Endothelial cell of umbilical vein (primary cell): ENCODE data around the gene SLMAP. TPM values are rescaled to one million over a fixed set of nuclear protein-coding genes. Genes with fewer than 3 reads are reported as not detected.

ENCODE experiments used
- BruUV-seq: library from RNA; stranded (reverse); fragments of 400-500 nt; replicated peaks from 2 replicates; lab custom pipeline; 2021; lab: Mats Ljungman, UMichigan
- CTCF ChIA-PET: fragments of 300-600, 350-600 bp; sonication (Branson Sonifier 250); formaldehyde crosslinking; loops from one replicate; lab custom pipeline; 2021; ENCODE audit warnings: antibody characterized with exemption, inconsistent platforms; lab: Charles Lee
- POLR2A ChIA-PET: fragments of 300-600, 350-600 bp; sonication (Branson Sonifier 250); formaldehyde crosslinking; loops from one replicate; lab custom pipeline; 2021; ENCODE audit warnings: antibody characterized with exemption, inconsistent platforms; lab: Charles Lee
- DNase-seq: peaks from one replicate; pipeline ENCODE4 v3.0.0-alpha.2; 2011; ENCODE audit warnings: low read depth, low spot score
- FAIRE-seq: peaks from 2 replicates; lab custom pipeline; 2011; peaks lifted over from hg19 to GRCh38; lab: Jason Lieb, UNC
- H2AFZ ChIP-seq: 2 replicates; pipeline ENCODE4 v1.6.0; 2012; ENCODE audit warnings: low read depth, low read length, control low read depth, inconsistent platforms
- H3K27ac ChIP-seq: 2 replicates; pipeline ENCODE4 v1.5.1; 2011; ENCODE audit warnings: low read depth, mild to moderate bottlenecking, control low read depth, low read length, moderate library complexity; ENCODE audit not compliant: insufficient read depth
- H3K27me3 ChIP-seq, 2 experiments: 2 replicates each; pipeline versions ENCODE4 v1.6.0 to v1.6.1; 2011; ENCODE audit warnings: low read length in 2 of 2, mixed read lengths in 1 of 2; ENCODE audit not compliant: control insufficient read depth in 2 of 2, insufficient read depth in 2 of 2
- H3K36me3 ChIP-seq, 2 experiments: 2 replicates in 1 of 2; 3 replicates in 1 of 2; pipeline ENCODE4 v1.5.1; 2011; ENCODE audit warnings: low read length in 2 of 2, mild to moderate bottlenecking in 1 of 2, moderate library complexity in 1 of 2; ENCODE audit not compliant: control insufficient read depth in 2 of 2, insufficient read depth in 2 of 2; ENCODE audit errors: extremely low read depth in 1 of 2
- H3K4me1 ChIP-seq: 3 replicates; pipeline ENCODE4 v1.5.1; 2011; ENCODE audit warnings: mild to moderate bottlenecking, low read length; ENCODE audit not compliant: control insufficient read depth, insufficient read depth; ENCODE audit errors: extremely low read depth
- H3K4me2 ChIP-seq: 2 replicates; pipeline ENCODE4 v1.6.1; 2011; ENCODE audit warnings: low read length, control low read depth, mixed read lengths; ENCODE audit not compliant: insufficient read depth
- H3K4me3 ChIP-seq, 3 experiments: fragments of 200-600 bp in 1 of 3; sonication (generic), shearing (Covaris generic) in 1 of 3; replicated peaks in 1 of 3; 2 replicates each; pipeline ENCODE4 v1.5.1; 2011 to 2016; ENCODE audit warnings: control low read depth in 3 of 3, low read length in 3 of 3, mild to moderate bottlenecking in 2 of 3, inconsistent platforms in 1 of 3, low read depth in 1 of 3, moderate library complexity in 1 of 3; ENCODE audit not compliant: insufficient read depth in 1 of 3
- H3K79me2 ChIP-seq: 2 replicates; pipeline ENCODE4 v1.6.0; 2012; ENCODE audit warnings: low read length, inconsistent platforms; ENCODE audit not compliant: control insufficient read depth, insufficient read depth
- H3K9ac ChIP-seq: replicated peaks from 2 replicates; pipeline ENCODE3; 2011; ENCODE audit warnings: low read length, control low read depth; ENCODE audit not compliant: insufficient read depth; ENCODE audit errors: extremely low read depth
- H3K9me1 ChIP-seq: replicated peaks from 3 replicates; pipeline ENCODE4 v1.6.0; 2011; ENCODE audit warnings: mild to moderate bottlenecking, low read length; ENCODE audit not compliant: control insufficient read depth, insufficient read depth; ENCODE audit errors: extremely low read depth
- H3K9me3 ChIP-seq: replicated peaks from 2 replicates; pipeline ENCODE4 v1.5.1; 2012; ENCODE audit warnings: low read length, inconsistent platforms; ENCODE audit not compliant: control insufficient read depth, insufficient read depth
- H4K20me1 ChIP-seq: replicated peaks from 2 replicates; pipeline ENCODE3; 2011; ENCODE audit warnings: mild to moderate bottlenecking, low read length; ENCODE audit not compliant: control insufficient read depth, insufficient read depth; ENCODE audit errors: extremely low read depth
- FOS ChIP-seq: IDR thresholded peaks from 2 replicates; pipeline ENCODE4 v1.6.1; 2011; ENCODE audit warnings: mild to moderate bottlenecking, low read length, moderate library complexity, borderline replicate concordance; ENCODE audit not compliant: insufficient read depth
- GATA2 ChIP-seq: IDR thresholded peaks from 2 replicates; pipeline ENCODE4 v1.7.0; 2011; ENCODE audit warnings: low read depth, mild to moderate bottlenecking, moderate library complexity, mixed read lengths, low read length; ENCODE audit not compliant: insufficient read length, insufficient read depth
- MYC ChIP-seq: IDR thresholded peaks from one replicate; pipeline ENCODE4 v1.6.1; 2011; ENCODE audit warnings: mild to moderate bottlenecking, low read depth, low read length
- POLR2A ChIP-seq: IDR thresholded peaks from 2 replicates; pipeline ENCODE4 v1.6.1; 2012; ENCODE audit warnings: low read depth, mild to moderate bottlenecking, control low read depth, low read length
- POLR2AphosphoS5 ChIP-seq: IDR thresholded peaks from 2 replicates; pipeline ENCODE4 v1.6.1; 2012; ENCODE audit warnings: low read depth, mild to moderate bottlenecking, control low read depth, low read length, moderate library complexity; ENCODE audit not compliant: insufficient read depth
- dilution Hi-C: fragments of 300-500 bp; cut with MboI; formaldehyde crosslinking; loops from one replicate; pipeline ENCODE4 v1.15.0; 2019; ENCODE audit warnings: low sequenced_read_pairs; ENCODE audit not compliant: extremely low pct_ligation_motif_present
- intact Hi-C: fragments of 100-400 bp; cut with micrococcal nuclease; formaldehyde crosslinking; loops from one replicate; pipeline ENCODE4 v1.10.0; 2022
- polyA plus RNA-seq, 4 experiments: library from polyadenylated mRNA; depleted of rRNA in 3 of 4; stranded (reverse) in 3 of 4; unstranded in 1 of 4; fragments of >200 nt; gene quantifications; 2 replicates each; pipeline versions ENCODE4 v1.2.1 to v1.2.3, GENCODE V29; 2011 to 2012; ENCODE audit warnings: missing spikeins in 1 of 4
- total RNA-seq: library from RNA; stranded (reverse); gene quantifications from 2 replicates; pipeline ENCODE4 v1.2.3, GENCODE V29; 2021
- TF ChIP-seq, protein P1 (sequence below), 2 donors: IDR thresholded peaks; 1 replicate in 1 of 2; 2 replicates in 1 of 2; pipeline ENCODE4 v1.5.1; 2011; ENCODE audit warnings: low read length in 2 of 2, mild to moderate bottlenecking in 2 of 2, moderate library complexity in 2 of 2, control low read depth in 1 of 2, inconsistent platforms in 1 of 2, low read depth in 1 of 2; ENCODE audit not compliant: insufficient read depth in 1 of 2; ENCODE audit errors: extremely low read depth in 1 of 2
- TF ChIP-seq, protein P2 (sequence below): IDR thresholded peaks from 2 replicates; pipeline ENCODE4 v1.6.1; 2011; ENCODE audit not compliant: insufficient read depth, insufficient read length

The SLMAP gene
- total and polyA plus RNA-seq, 2 donors (not counting 3 experiments of a cell fraction or from before 2014, with no cell fraction given), result 9.8 to 54.7 TPM

- DNase-seq (no peak), FAIRE-seq (no peak)
- H3K27ac ChIP-seq, result no peak overlapping the region
- H4K20me1 ChIP-seq, result no peaks in the 10 kb centered on the region
- BruUV-seq, result no TSS peak
- H3K4me3 ChIP-seq, result no peak overlapping the region
- ChIA-PET CTCF (interaction anchor here (1.8 kb wide), 1 partner anchor 24 kb away, joined by 4 read pairs; no protein-coding TSS in a partner anchor), POLR2A (no interaction called here)
- no peaks in the 10 kb centered on the region for H3K9me3 ChIP-seq
- H3K9me1 ChIP-seq, result no peaks in the 10 kb centered on the region
- H2AFZ ChIP-seq, result no peak overlapping the region
- intact Hi-C loops, result no loop called here
- H3K4me2 ChIP-seq, result no peak overlapping the region
- no peaks in the 10 kb centered on the region for H3K27me3 ChIP-seq
- dilution Hi-C loops, result loop anchor here (25.0 kb wide), 1 partner anchor 104 kb away; no protein-coding TSS in a partner anchor
- H3K36me3 ChIP-seq, result no peaks in the 10 kb centered on the region
- H3K9ac ChIP-seq, result no peak overlapping the region
- TF ChIP-seq, protein P1, sequence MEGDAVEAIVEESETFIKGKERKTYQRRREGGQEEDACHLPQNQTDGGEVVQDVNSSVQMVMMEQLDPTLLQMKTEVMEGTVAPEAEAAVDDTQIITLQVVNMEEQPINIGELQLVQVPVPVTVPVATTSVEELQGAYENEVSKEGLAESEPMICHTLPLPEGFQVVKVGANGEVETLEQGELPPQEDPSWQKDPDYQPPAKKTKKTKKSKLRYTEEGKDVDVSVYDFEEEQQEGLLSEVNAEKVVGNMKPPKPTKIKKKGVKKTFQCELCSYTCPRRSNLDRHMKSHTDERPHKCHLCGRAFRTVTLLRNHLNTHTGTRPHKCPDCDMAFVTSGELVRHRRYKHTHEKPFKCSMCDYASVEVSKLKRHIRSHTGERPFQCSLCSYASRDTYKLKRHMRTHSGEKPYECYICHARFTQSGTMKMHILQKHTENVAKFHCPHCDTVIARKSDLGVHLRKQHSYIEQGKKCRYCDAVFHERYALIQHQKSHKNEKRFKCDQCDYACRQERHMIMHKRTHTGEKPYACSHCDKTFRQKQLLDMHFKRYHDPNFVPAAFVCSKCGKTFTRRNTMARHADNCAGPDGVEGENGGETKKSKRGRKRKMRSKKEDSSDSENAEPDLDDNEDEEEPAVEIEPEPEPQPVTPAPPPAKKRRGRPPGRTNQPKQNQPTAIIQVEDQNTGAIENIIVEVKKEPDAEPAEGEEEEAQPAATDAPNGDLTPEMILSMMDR (IDR thresholded peaks at IDR 0.05; ENCODE audit: extremely low read depth in 1 of 2, insufficient read depth in 1 of 2, low read depth in 1 of 2, low read length in 2 of 2), result no peak
- TF ChIP-seq POLR2AphosphoS5, result no peak
- no peak for TF ChIP-seq FOS
- TF ChIP-seq, protein P2, sequence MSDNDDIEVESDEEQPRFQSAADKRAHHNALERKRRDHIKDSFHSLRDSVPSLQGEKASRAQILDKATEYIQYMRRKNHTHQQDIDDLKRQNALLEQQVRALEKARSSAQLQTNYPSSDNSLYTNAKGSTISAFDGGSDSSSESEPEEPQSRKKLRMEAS, result no peak
- TF ChIP-seq GATA2, result no peak
- no peak for TF ChIP-seq MYC
- TF ChIP-seq POLR2A, result no peak
- H3K79me2 ChIP-seq, result no peaks in the 10 kb centered on the region
- no peaks in the 10 kb centered on the region for H3K4me1 ChIP-seq
Observed at GRCh38 chr3:57933602-57934001, 177.5 kb downstream of the SLMAP start.
